Heart left ventricle (tissue), 16 donors: ENCODE data around the gene DYNC1I2. TPM values are rescaled to one million over a fixed set of nuclear protein-coding genes. Genes with fewer than 3 reads are reported as not detected.
A peak's percentile ranks its signal among the peaks of the same experiment; 100 is the strongest.

Experiments used
- ATAC-seq, 4 donors: fragments of 200-7000 bp; cut with Tn5 transposase; one replicate each; pipeline ENCODE4 v1.9.1; 2020 to 2022; ENCODE audit warnings: moderate library complexity in 4 of 4, mild to moderate bottlenecking in 3 of 4, moderate number of reproducible peaks in 1 of 4
- DNase-seq, 5 donors: peaks; one replicate each; pipeline ENCODE4 v3.0.0-alpha.2; 2020
- H3K27ac ChIP-seq, 12 donors: fragments of 200-600 bp; sonication (generic) in 4 of 12; one replicate each; pipeline versions ENCODE4 v1.5.0 to v1.8.0; 2016 to 2022; ENCODE audit warnings: mild to moderate bottlenecking in 2 of 12
- H3K27me3 ChIP-seq, 9 donors: fragments of 200-600 bp; sonication (generic) in 2 of 9; one replicate each; pipeline versions ENCODE4 v1.5.1 to v1.8.0; 2016 to 2022; ENCODE audit warnings: mild to moderate bottlenecking in 3 of 9
- H3K36me3 ChIP-seq, 9 donors: fragments of 200-600 bp; sonication (generic) in 2 of 9; one replicate each; pipeline versions ENCODE4 v1.5.0 to v1.8.0; 2018 to 2022; ENCODE audit warnings: mild to moderate bottlenecking in 2 of 9
- H3K4me1 ChIP-seq, 12 donors: fragments of 200-600 bp; sonication (generic) in 4 of 12; one replicate each; pipeline versions ENCODE4 v1.5.0 to v1.8.0; 2016 to 2022; ENCODE audit warnings: mild to moderate bottlenecking in 3 of 12
- H3K4me3 ChIP-seq, 12 donors: fragments of 200-600 bp; sonication (generic) in 4 of 12; one replicate each; pipeline versions ENCODE4 v1.5.0 to v1.8.0; 2017 to 2022; ENCODE audit warnings: mild to moderate bottlenecking in 9 of 12, moderate library complexity in 4 of 12
- H3K9me3 ChIP-seq, 12 donors: fragments of 200-600 bp; sonication (generic) in 4 of 12; one replicate each; pipeline versions ENCODE4 v1.5.0 to v1.8.0; 2016 to 2022; ENCODE audit warnings: mild to moderate bottlenecking in 1 of 12
- POLR2A ChIP-seq, 2 donors: fragments of 450-650 bp; IDR thresholded peaks; one replicate each; pipeline ENCODE4 v1.6.1; 2017; ENCODE audit warnings: antibody characterized with exemption in 2 of 2, mild to moderate bottlenecking in 2 of 2, moderate library complexity in 2 of 2
- WGBS, 4 donors: extraction: QIAGEN DNeasy Blood & Tissue Kit in 2 of 4; methylation state at CpG; one replicate each; pipeline versions ENCODE4 v1.1.5 to v1.1.7; 2013 to 2018; 5-methylcytosine and 5-hydroxymethylcytosine counted together
- intact Hi-C, 10 donors: fragments of 100-400 bp; cut with DNase I; formaldehyde crosslinking; loops; one replicate each; pipeline versions ENCODE4 v1.11.1 to v1.14.2; 2022
- polyA plus RNA-seq, 2 donors: library from polyadenylated mRNA; stranded (reverse); fragments of 200-250 nt; gene quantifications; one replicate each; pipeline ENCODE4 v1.2.3, GENCODE V29; 2013
- total RNA-seq, 9 donors: library from RNA; depleted of rRNA in 2 of 9; stranded (reverse); fragments of >200 nt in 2 of 9; fragmentation: NEBNext Ultra II Directional in 3 of 9; extraction: Animal tissue kit (Norgen Biotek cat#: 25700) in 3 of 9; gene quantifications; one replicate each; pipeline versions ENCODE4 v1.1.0 to v1.2.4, GENCODE V29; 2016 to 2023
- TF ChIP-seq, protein P1 (sequence below), 12 donors: fragments of 200-600 bp; sonication (generic) in 4 of 12; IDR thresholded peaks; one replicate each; pipeline versions ENCODE4 v1.5.0 to v1.8.0; 2018 to 2022; ENCODE audit warnings: antibody characterized with exemption in 12 of 12, mild to moderate bottlenecking in 5 of 12
- donor health status: ischemic (EF 13 %, LVEDD 7.1; RV severe dilation, severe dysfunction).
- donor health status: healthy with polysubstance abuse.
- donor health status: DM: no; HTN: yes; CAD: no.
- donor health status: DM: no; HTN: no; CAD: no.
- donor health status: ischemic (EF 25% LVEDD 6.9; RV normal size, moderate dysfunction).
- donor health status: ischemic (EF 25% LVEDD 5.7; RV mildly dilated, moderate dysfunction).
- donor health status: healthy.
- donor health status: DM: yes; HTN: yes; CAD: no.
- donor health status: ischemic (EF 35%, LVEDD 5.7; RV mildly dilated, moderate dysfunction).
- donor health status: nonischemic (EF 11% LVEDD 7.7; RV severe dilation, severe dysfunction).
- donor health status: DM: yes; HTN: yes; CAD: no.
- donor health status: PGD.
- donor health status: ischemic (EF 29% LVEDD 5.4; RV normal size, mild dysfunction).
- donor health status: nonischemic (EF 23%, LVEDD 6.1; RV moderate dilation, normal function).

DYNC1I2 gene
- total and polyA plus RNA-seq, 11 donors: 51.5 to 105 (median 74.0) TPM

DNA sequence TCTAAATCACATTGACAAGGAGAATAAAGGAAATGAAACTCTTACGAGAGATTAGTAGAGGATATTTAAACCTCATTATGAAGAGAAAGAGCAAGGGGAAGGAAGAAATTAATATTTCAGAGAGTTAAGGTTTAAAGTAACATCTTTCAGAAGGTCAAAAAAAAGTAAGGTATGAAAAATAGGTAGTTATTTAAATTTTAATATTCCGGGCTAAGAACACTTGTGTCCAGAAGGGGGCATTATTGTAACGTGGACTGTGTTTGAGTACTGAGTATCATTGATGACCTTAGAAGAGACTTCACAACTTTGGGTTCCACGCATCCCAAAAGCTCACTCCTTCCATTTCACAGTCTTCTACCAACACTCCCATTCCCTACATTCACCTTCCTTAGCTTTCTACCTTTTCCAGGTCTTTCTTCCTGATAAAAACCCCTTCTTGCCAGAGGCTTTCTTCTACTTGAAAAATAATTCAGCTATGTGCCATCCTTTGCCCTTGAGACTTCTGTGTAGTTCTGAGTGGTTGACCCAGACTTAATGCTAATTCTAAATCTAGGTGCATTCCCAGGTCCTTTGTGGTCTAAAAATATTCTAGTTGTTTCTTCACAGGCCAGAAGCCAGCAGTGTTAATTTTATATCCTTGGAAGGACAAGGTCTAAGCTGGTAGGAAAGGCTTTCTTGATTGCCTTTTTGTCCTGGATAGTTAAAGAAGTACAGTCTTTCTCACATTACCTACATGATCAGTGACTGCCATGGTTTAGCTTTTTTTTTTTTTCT lies 16.5 kb downstream of the DYNC1I2 start:
- H3K36me3 ChIP-seq: peaks cover 0 to 48% (median 29%) of the 10 kb centered on the region in 9 donors
- peaks cover 0 to 41% (median 16%) of the 10 kb centered on the region in 12 donors for H3K4me1 ChIP-seq
- intact Hi-C loops: loop anchor here in 7 of 10 donors (5.0 to 10.0 kb wide), 7 partner anchors 129 to 764 kb away; partner anchors contain the start of gene DLX2 (in 4 of the 7)
- H3K9me3 ChIP-seq: no peaks in the 10 kb centered on the region
- WGBS, 4 donors: 53 to 64% (median 60%) methylated on average over 4 of the region's 4 CpGs
- peak overlapping the region in 10 of 12 donors; percentile 9 to 69 (median 43) for H3K27ac ChIP-seq
- no peak for DNase-seq
- TF ChIP-seq, protein P1, sequence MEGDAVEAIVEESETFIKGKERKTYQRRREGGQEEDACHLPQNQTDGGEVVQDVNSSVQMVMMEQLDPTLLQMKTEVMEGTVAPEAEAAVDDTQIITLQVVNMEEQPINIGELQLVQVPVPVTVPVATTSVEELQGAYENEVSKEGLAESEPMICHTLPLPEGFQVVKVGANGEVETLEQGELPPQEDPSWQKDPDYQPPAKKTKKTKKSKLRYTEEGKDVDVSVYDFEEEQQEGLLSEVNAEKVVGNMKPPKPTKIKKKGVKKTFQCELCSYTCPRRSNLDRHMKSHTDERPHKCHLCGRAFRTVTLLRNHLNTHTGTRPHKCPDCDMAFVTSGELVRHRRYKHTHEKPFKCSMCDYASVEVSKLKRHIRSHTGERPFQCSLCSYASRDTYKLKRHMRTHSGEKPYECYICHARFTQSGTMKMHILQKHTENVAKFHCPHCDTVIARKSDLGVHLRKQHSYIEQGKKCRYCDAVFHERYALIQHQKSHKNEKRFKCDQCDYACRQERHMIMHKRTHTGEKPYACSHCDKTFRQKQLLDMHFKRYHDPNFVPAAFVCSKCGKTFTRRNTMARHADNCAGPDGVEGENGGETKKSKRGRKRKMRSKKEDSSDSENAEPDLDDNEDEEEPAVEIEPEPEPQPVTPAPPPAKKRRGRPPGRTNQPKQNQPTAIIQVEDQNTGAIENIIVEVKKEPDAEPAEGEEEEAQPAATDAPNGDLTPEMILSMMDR (IDR thresholded peaks at IDR 0.05): peak; percentile 17 to 58 (median 38)
- TF ChIP-seq POLR2A (IDR thresholded peaks at IDR 0.05): no peak
- no peak overlapping the region for H3K4me3 ChIP-seq
- peak; percentile 20 to 75 (median 52) for ATAC-seq
- no peaks in the 10 kb centered on the region for H3K27me3 ChIP-seq

DNA sequence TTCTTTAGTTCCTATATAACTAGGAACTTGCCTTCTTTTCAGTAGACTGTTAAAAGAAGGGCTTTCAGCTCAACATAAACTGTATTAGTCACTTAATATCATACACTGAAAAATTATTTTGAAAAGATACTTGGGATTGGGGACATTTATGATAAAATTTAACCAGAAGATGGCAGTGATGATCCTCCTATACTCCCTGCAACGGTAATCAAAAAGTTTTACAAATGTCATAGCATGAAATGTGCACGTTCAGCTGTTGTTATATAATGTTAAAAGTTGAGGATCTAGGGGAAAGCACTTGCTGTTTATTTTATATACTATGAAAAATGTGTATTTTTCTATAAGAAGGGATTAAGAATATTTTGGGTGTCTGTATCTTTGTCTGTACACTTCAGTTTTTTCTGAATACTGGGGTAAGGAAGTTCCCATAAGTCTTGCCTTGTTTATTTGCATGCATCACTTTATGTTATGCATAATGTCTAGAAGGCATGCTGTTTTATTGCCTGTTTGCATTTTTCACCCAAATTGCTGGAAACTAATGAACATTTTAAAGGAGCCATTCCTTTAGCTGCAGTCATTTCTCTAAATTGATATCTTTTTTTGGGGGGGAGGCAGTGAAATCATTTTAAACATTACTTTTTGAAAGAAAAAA lies 19.0 kb downstream of the DYNC1I2 start:
- intact Hi-C loops: loop anchor here in 6 of 10 donors (1.0 to 10.0 kb wide), 5 partner anchors 131 to 759 kb away; partner anchors contain the start of gene DLX2 (in 5 of the 6)
- no peak overlapping the region for H3K27ac ChIP-seq
- ATAC-seq (peak in 1 of 4 donors; percentile 24), DNase-seq (no peak)
- no peaks in the 10 kb centered on the region for H3K27me3 ChIP-seq
- TF ChIP-seq POLR2A (IDR thresholded peaks at IDR 0.05): no peak
- TF ChIP-seq, protein P1 (IDR thresholded peaks at IDR 0.05): peak in 9 of 12 donors; percentile 13 to 52 (median 37)
- H3K4me1 ChIP-seq: peaks cover 0 to 42% (median 17%) of the 10 kb centered on the region in 12 donors
- no peaks in the 10 kb centered on the region for H3K9me3 ChIP-seq
- peaks cover 0 to 50% (median 25%) of the 10 kb centered on the region in 9 donors for H3K36me3 ChIP-seq
- no peak overlapping the region for H3K4me3 ChIP-seq
- WGBS, 4 donors: 6 to 14% (median 9%) methylated on average over 2 of the region's 2 CpGs

DNA sequence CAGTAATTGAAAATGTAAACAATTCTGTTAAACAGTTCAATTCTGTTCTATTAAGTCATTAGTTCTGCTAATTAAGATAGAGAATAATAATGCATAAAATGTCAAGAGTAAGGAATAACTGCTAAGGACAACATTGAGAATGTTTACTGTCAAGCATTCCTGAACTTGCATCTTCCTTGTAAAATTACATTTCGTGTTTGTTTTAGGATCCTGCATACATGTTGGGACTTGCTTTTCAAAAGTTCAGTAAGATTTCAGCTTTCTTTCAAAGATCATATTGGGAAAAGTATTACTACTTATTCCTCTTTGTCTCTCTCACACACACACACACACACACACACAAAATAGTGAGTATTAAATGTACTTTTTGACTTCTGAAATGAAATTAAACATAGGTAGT lies 20.5 kb downstream of the DYNC1I2 start:
- intact Hi-C loops: loop anchor here in 5 of 10 donors (5.0 to 10.0 kb wide), 4 partner anchors 133 to 757 kb away; partner anchors contain the start of gene DLX2 (in 5 of the 5)
- WGBS, 4 donors: 74 to 94% (median 81%) methylated on average over 1 of the region's 1 CpG
- DNase-seq: no peak
- H3K4me1 ChIP-seq: peaks cover 0 to 44% (median 21%) of the 10 kb centered on the region in 12 donors
- H3K4me3 ChIP-seq: no peak overlapping the region
- no peak overlapping the region for H3K27ac ChIP-seq
- no peaks in the 10 kb centered on the region for H3K9me3 ChIP-seq
- H3K27me3 ChIP-seq: no peaks in the 10 kb centered on the region
- TF ChIP-seq POLR2A (IDR thresholded peaks at IDR 0.05): no peak
- TF ChIP-seq, protein P1 (IDR thresholded peaks at IDR 0.05): no peak
- no peak for ATAC-seq
- H3K36me3 ChIP-seq: peaks cover 0 to 40% (median 21%) of the 10 kb centered on the region in 9 donors
